HG03045 (cell line): Measurements from ENCODE around the gene SCAPER.
A peak's percentile ranks its signal among the peaks of the same experiment; 100 is the strongest.
"Not testable (repeated sequence)": the region's sequence is repeated elsewhere in the genome, so short reads cannot be mapped to it uniquely, and the experiment has no call there.

ENCODE experiments used
- ATAC-seq: cut with Tn5 transposase; IDR thresholded peaks from one replicate; pipeline ENCODE4 v1.9.1; 2021; ENCODE audit warnings: mild to moderate bottlenecking, moderate library complexity; ENCODE audit not compliant: unreplicated experiment

The SCAPER gene

DNA sequence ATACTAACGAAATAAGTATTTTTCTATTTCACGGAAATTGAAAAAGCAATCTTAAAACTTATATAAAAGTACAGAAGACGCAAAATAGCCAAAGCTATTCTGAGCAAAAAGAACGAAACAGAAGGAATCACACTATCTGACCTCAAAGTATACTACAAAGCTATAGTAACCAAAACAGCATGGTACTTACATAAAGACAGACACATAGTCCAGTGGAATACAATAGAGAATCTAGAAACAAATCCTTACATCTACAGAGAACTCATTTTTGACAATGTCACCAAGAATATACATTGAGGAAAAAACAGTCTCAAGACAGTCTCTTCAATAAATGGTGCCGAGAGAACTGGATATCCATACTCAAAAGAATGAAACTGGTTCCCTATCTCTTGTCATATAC lies 322.6 kb downstream of the SCAPER start:
- ATAC-seq = no peak

DNA sequence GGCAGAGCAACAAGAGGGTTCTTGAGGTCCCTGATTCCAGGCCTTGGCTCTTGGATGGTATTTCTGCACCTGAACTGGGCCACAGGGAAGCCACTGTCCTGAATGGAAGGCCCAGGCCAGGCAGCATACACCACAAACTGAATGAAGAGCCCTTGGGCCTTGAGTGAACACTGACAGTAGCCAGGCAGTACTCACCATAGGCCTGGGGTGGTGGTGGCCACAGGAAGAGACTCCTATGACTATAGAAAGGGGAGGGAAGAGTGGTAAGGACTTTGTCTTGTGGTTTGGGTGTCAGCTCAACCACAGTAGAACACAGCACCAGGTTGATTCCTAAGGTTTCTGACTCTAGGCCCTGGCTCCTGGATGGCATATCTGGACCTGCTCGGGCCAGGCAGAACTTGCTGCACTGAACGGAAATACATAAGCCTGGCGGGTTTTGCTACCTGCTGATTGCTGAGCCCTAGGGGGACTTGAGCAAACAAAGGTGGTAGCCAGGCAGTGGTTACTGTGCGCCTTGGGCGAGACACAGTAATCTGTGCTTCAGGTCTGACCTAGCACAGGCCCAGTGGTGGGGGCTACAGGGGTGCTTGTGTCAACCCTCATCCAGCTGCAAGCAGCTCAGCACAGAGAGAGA lies 327.1 kb downstream of the SCAPER start:
- no peak for ATAC-seq

DNA sequence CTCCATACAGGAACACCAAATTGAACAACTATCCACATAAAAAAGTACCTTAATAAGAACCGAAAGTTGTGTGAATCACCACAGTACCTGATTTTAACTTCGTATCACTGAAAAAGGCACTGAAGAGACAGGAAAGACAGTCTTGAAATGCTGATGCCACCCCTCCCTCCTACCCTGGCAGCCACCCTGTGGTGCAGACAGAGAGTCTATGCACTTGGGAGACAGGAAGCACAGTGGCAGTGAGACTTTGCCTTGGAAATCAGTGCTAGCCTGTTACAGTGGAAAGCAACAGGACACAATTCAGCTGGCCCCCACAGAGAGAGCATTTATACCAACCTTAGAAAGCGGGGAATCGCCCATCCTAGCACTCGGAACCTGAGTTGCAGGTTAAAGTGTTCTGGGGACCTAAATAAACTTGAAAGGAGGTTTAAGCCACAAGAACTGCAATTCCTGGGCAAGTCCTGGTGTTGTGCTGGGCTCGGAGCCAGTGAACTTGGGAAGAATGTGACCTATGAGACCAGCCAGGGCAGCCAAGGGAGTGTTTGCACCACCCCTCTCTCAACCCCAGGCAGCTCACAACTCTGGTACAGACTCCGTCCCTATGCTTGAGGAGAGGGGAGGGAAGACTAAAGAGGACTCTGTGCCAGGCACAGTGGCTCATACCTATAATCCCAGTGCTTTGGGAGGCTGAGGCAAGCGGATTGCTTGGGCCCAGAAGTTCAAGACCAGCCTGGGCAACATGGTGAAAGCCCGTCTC lies 328.4 kb downstream of the SCAPER start:
- ATAC-seq = no peak

DNA sequence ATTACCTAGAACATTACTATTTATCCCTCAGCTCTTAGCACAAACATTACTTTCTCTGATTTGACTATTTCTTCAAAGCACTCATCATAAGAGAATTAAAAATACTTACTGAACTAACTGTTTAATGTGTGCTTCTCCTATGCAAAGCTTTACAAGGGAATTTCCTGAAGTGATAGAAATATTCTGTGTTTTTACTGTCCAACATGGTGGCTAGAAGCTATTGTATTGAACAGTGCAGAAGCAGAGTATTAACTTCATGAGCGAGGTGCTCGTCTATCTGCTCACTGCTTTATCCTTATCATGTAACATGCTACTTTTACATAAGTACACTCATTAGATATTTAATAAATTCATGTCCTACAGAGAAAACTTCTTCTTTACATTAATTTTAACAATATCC lies 329.5 kb downstream of the SCAPER start:
- ATAC-seq = peak; percentile 30

DNA sequence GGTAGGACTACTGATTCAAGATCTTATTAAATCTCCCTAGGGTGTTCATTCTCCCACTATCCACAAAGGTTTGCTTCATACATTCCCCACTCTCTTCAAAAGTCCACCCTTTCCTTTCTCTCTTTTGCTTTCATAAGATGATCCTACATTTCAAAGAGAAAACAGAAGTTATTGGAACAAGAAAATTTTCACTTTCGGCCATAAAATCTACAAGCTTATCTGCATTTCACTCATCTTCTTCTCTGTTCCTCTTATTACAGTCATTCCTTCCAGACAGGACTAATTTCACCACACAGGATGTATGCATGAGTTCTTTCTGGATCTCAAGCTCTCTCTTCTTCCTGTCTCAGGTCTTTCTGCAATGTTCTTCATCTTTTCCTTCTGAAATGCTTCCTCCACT lies 329.9 kb downstream of the SCAPER start:
- ATAC-seq = peak; percentile 82

DNA sequence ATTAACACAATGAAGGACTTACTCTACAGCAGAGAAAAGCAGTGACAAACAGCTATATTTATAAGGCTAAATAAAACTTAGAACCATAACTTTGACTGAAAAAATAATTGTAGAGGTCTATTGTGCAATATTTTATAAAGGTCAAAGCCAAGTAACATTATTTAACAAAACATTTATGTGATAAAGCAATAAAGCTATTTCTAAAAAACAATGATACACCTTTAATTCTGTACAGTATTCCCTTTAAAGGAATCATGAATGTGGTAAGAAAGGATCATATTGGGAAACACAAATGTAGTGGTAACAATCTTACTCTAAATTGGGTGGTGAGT lies 332.2 kb downstream of the SCAPER start:
- no peak for ATAC-seq

DNA sequence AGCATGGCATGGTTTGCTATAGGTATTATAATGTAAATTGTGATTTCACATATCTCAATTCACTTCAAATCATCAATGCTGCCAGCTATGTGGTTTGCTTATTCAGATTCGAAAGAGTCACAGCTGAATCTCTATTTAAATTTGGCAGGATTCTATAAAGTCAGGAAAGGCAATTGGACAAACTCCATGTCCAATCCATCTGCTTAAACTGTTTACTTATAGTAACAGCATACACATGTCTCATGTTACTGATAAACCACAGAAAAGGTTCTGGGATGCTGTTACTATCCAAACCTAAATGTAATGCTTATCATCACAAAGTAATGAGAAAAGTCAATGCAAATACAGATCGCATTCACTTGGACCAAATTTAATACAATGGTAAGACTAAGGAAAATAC lies 338.9 kb downstream of the SCAPER start:
- ATAC-seq = no peak

DNA sequence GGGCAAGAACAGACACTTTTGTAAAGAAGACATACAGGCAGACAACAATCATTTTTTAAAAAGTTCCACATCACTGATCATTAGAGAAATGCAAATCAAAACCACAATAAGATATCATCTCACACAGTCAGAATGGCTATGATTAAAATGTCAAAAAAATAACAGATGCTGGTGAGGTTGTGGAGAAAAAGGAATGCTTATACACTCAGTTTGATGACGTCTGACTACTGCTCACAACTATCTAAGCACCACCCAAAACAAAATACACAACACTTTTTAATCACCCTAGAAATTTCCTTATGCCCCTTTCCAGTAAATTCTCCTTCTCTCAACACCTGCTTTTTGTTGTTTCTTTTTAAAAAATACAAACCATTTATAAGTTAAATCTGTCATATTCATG lies 339.8 kb downstream of the SCAPER start:
- ATAC-seq = no peak

DNA sequence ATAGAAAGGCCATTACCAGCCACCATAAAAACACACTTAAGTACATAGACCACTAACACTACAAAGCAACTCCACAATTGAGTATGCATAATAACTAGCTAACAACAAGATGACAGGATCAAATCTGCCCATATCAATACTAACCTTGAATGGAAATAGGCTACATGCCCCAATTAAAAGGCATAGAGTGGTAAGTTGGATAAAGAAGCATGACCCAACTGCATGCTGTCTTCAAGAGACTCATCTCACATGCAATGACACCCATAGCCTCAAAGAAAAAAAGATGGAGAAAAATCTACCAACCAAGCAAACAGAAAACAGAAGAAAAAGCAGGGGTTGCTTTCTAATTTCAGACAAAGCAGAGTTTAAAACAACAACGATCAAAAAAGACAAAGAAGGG lies 349.9 kb downstream of the SCAPER start:
- ATAC-seq = no peak

DNA sequence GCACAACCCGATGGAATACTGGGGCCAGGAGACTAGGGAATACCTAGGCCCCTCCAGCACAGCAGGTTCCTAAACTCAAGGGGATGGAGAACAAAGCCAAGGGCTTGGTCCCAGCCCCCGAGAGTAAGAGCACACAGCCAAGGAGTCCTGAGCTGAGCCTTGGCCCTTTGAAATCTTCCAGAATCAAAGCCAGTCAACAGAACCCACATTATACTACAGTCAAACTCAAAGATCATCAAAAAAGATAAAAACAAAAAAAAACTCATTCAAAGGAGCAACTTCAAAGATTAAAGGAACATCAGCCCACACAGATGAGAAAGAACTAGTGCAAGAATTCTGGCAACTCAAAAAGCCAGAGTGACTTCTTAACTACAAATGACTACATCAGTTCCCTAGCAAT lies 351.6 kb downstream of the SCAPER start:
- ATAC-seq = no peak

DNA sequence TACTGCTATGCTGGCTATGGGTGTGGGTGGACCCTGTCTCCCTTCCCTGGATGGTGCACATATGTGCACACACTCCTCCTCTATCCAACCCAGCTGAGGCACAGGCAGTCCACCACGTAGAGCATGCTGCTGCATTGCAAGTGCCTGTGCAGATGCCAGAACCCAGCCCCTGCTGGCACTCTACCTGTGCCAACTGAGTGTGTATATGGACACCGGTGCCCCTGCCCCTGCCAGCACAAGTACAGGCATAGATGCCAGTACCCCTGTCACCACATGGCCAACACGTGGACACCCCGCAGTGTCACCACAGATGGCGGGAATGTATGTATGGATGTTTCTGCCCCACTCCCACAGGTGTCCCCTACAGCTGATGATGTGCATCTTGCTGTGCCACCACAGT lies 352.0 kb downstream of the SCAPER start:
- ATAC-seq = no peak

DNA sequence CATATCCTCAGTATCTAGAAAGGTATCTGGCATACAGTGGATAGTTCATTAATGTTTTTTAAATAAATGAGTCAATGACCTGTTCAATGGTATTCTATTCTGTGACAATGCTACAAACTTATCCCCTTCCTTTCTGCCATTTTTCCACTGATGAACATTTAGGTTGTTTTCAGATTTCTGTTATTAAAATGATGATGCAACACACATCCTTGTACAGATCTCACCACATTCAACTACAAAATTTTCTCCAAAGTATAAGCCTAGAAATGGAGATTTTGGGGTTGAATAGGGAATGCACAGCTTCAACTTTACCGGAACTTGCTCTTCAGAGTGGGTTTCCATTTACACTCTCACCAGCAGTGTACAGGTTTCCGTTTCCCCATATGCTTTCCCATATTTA lies 358.3 kb downstream of the SCAPER start:
- ATAC-seq = no peak

DNA sequence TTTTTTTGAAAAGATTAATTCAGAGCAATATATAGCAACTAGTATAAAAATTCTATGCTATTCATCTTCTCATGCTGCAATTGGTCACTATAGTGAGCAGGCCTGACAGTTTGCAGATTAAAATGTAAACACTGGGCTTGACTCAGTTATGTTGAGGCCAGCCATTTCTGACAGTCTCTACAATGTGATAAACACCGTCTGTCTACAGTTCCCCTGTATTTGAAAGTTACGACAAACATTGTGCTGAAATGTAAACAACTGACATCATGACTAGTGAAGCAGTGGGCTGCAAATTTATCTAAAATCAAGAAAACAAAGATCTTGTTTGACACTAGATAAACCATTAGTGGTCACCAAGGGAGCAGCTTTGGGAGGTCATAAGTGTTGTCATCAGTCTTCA lies 371.1 kb downstream of the SCAPER start:
- no peak for ATAC-seq

DNA sequence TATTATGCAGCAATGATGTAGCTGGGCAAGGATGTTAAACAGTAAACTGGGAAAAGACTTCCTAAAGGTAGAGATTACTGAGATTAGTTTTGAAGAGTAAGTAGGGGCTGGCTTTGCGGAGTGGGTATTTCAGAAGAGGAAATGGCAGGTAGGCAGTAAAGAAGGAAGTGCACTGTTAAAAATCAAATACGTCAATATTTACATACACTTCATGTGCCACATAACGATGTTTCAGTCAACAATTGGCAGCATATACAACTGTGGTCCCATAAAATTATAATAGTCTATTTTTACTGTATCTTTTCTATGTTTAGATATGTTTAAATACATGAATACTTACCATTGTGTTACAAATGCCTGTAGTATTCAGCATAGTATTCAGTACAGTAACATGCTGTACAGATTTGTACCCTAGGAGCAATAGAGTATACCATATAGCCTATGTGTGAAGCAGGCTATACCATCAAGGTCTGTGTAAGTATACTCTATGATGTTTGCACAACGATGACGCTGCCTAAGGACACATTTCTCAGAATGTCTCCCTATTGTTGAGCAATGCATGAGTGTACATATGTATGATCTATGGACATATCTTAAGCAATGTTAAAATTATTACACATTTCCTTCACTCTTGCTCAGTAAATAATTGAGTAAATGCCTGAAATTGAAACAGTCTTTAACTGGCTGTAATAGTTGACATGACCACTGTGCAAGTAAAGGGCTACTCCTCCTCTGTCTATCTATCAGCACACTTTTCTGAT lies 371.9 kb downstream of the SCAPER start:
- ATAC-seq = no peak

DNA sequence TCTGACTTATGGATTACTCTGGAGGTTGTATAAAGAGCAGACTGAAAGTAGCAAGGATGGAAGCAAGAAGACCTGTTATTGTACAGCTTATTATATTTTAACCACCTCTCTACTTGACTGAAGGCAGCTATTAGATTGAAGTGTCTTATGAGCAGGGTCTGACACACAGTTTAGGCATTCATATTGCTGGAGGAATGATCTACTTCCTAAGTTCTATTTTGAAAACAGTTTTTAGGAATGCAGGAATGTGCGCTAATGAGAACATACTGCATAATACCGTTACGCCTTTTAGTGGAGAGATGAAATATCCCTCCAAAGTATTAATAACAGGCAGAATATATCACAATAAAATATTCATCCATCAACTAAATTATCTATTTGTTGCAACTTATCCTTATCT lies 375.2 kb downstream of the SCAPER start:
- no peak for ATAC-seq

DNA sequence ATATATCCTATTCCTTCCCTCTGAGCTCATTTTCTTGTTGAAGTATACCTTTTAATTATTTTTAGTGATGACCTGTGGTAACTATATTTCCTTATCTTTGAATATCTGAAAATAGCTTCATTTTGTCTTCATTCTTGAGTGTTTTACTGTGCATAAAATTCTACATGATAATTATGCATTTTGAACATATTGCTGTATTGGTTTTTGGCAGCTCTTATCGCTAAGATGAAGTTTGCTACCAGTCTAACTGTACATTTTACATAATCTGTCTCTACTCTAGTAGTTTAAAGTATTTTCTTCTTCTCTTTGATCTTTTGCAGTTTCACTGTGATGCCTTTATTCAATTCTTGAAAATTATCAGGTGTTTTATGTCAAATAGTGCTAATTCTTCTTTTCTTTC lies 379.0 kb downstream of the SCAPER start:
- ATAC-seq = no peak

DNA sequence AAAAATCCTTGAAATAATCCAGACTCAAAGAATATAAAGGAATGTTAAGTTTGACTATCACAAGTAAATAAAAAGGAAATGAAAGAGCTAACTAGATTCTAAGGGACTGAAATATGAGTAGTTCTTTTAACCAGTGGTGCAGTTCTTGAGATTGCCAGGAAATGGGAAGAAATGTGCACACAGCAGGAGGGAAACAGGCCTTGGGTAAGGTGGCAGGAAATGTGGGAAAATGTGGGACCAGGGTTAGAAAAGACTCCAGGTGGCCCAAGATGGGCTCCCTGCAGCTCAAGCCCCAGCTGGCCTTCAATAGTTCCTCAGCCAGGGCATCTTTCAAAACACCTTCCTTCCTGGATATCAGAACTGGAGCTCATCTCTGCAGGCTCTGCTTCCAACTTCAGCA lies 387.2 kb downstream of the SCAPER start:
- ATAC-seq = no peak

DNA sequence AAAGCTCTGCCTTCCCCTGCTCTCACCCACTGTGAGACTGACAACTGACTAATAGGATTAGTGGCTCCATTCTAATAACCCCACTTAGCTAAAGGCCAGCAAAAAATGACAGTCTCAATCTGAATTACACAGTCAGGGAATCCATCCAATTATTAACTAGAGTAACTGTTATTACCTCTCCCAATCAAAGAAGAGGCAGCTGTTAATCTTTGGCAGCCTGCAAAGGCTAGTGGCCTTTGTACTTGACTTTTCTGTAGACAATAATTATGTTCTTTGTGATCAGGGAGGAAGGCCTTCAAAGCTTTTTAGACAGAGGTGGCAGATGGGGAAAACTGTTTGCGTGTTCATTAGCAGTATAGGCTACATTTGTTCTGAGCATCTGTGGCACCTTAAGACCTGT lies 390.9 kb downstream of the SCAPER start:
- no peak for ATAC-seq

DNA sequence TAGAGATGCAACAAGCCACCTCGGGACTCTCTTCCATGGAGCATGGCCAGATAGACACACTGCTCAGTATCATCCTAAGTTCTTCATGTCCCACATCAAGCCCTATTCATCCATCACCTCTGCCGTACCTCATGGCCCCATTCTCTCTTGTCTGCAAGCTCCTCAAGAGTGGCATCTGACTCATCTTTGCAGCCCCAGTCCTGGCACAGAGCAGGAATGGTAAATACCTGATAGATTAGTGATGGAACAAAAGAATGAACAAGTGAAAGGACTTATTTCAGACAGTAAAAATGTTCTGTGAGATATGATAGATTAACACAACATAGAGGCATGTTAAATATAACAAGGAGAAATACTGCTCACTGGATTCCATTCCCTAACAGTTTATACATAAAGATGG lies 392.2 kb downstream of the SCAPER start:
- ATAC-seq = no peak

DNA sequence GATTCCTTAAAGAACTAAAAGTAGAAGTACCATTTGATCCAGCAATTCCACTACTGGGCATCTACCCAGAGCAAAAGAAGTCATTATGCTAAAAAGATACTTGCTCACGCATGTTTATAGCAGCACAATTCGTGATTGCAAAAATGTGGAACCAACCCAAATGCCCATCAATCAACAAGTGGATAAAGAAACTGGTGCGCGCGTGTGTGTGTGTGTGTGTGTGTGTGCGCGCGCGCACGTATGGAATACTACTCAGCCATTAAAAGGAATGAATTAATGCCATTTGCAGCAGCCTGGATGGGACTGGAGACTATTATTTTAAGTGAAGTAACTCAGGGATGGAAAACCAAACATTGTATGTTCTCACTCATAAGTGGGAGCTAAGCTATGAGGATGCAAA lies 394.5 kb downstream of the SCAPER start:
- not testable (repeated sequence) for ATAC-seq

DNA sequence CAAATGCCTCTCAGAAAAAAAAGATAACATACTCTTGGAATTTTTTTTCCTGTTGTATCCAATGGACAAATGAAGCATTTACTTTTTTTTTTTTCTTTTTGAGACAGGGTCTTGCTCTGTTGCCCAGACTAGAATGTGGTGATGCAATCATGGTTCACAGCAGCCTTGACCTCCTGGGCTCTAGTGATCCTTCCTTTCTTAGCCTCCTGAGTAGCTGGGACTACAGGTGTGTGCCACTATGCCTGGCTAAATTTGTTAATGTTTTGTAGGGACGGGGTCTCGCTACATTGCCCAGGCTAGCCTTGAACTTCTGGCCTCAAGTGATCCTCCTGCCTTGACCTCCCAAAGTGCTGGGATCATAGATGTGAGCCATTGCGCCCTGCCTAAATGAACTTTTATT lies 401.3 kb downstream of the SCAPER start:
- no peak for ATAC-seq

DNA sequence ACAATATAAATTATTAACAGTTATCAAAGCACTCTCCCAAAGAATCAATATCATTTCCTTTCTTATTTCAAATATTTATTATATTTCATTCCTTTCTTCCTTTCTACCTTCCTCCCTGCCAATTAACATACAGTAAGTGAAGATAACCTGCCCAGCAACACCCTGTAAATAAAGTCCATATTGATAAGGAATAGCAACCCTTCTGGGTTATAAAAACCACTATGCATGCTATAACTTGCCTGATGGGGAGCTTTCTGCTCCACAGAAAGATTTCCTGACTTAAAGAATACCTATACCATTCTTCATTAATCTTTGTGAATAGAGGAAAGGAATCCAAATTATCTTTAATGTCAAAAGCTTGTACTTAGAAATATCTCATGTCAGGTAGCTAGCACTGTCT lies 402.0 kb downstream of the SCAPER start:
- ATAC-seq = no peak
